CD4-positive, alpha-beta T cell treated with Interleukin-21 for 1 hour (primary cell): ENCODE results near the gene IBA57.
"Not testable (repeated sequence)": the region's sequence is repeated elsewhere in the genome, so short reads cannot be mapped to it uniquely, and the experiment has no call there.

Source experiments
- DNase-seq: peaks from one replicate; pipeline ENCODE4 v3.0.0-alpha.2; 2020

Gene IBA57

GRCh38 chr1:228213917-228214808 lies 48.6 kb downstream of the IBA57 start:
- DNase-seq, result no peak

DNA sequence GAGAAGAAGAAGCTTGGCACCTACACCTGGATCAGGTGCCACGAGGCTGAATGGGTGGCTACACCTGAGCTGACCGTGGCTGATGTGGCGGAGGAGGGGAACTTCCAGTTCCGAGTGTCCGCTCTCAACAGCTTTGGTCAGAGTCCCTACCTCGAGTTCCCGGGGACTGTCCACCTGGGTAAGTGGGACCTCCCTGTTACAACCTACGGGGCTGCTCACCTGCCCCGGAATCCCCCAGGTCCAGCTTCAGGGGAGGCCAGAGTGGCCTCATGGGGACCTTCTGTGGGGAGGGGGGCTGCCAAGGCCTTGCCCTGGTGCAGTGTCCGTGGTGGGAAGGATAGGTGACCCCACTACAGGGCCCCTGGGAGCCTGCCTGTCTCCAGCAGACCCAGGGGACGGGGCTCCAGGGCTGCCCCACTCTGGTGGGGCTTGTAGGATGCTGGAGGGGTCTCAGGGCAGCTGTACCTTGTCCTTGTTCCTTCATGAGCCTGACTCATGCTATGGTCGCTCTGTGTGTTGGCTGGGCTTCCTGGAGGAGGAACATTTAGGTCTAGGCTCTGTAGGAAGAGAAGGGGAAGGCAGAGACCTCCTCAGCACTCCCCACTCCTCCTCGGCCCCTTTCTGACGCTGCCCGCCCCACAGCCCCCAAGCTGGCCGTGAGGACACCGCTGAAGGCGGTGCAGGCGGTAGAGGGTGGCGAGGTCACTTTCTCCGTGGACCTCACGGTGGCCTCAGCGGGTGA lies 49.5 kb downstream of the IBA57 start:
- DNase-seq, result no peak

DNA sequence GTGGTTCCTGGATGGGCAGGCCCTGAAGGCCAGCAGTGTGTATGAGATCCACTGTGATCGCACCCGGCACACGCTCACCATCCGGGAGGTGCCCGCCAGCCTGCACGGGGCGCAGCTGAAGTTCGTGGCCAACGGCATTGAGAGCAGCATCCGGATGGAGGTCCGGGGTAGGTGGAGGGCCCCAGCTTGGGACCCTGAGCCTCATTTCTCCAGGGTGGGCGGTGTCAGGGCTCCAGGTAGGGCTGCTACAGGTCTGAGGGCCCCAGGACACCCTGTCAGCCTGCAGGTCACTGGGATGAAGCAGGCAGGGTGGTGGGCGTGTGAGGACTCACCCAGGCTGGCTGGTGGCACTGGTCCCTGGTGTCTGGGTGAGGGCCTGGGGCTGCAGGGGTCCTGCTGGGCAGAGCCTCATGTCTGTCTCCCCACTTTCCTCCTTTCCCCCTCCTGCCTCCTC lies 50.1 kb downstream of the IBA57 start:
- DNase-seq, result no peak

DNA sequence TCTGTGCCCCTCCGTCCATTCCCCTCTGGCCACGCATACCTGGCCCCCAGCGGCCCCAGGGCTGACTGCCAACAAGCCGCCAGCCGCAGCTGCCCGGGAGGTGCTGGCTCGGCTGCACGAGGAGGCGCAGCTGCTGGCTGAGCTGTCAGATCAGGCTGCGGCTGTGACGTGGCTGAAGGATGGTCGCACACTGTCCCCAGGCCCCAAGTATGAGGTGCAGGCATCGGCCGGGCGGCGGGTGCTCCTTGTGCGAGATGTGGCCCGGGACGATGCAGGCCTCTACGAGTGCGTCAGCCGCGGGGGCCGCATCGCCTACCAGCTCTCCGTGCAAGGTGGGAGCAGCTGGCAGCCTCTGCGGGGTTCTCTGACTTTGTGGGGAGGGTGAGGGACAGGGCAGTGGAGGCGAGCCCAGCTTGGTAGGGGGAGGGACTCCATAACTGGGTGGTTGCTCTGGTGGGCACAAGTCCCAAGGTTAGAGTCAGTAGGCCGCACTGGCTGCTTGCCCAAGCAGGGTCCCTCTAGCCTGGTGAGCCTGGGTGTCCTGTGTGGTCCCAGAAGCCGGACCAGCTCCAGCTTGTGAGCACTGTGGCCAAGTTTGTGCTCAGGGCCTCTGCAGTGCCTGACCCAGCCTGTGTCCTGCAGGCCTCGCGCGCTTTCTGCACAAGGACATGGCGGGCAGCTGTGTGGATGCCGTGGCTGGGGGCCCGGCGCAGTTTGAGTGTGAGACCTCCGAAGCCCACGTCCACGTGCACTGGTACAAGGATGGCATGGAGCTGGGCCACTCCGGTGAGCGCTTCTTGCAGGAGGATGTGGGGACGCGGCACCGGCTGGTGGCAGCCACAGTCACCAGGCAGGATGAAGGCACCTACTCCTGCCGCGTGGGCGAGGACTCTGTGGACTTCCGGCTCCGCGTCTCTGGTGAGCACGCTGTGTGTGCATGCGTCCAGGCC lies 51.0 kb downstream of the IBA57 start:
- no peak for DNase-seq

GRCh38 chr1:228217551-228218344 lies 52.1 kb downstream of the IBA57 start:
- no peak for DNase-seq

DNA sequence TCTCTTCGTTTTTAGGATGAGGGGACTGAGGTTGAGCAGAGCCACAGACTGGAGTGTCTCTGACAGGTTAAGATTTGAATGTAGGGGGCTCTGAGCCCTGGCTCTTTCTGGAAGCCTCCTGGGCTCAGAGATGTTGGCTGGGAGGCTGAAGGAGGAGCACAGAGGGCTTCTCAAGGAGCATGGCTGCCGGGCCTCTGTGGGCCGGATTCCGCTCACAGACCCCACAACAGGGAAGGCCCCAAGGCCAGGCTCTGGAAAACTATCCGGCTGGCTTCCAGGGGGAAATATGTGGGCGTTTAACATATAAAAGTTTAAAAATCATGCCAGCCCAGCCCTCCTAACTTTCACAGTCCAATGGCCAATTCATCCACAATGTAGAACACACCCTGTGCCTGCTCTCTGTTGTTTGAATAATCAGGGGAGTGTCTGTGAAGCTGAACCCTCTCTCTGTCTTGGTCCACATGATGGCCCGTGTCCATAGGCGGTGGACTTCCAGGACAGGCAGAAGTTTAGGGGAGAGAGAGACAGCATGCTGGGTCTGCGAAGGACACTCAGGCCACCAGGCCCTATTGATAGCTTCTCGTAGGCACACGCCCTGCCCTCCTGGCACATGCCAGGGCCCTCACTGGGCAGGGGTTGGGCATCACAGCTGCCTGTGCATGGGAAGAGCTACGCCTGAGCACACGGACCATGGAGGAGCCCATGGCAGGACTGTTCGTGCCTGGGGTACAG lies 53.1 kb downstream of the IBA57 start:
- no peak for DNase-seq

- DNase-seq, result no peak
Measured at GRCh38 chr1:228219245-228219961, 53.8 kb downstream of the IBA57 start.

DNA sequence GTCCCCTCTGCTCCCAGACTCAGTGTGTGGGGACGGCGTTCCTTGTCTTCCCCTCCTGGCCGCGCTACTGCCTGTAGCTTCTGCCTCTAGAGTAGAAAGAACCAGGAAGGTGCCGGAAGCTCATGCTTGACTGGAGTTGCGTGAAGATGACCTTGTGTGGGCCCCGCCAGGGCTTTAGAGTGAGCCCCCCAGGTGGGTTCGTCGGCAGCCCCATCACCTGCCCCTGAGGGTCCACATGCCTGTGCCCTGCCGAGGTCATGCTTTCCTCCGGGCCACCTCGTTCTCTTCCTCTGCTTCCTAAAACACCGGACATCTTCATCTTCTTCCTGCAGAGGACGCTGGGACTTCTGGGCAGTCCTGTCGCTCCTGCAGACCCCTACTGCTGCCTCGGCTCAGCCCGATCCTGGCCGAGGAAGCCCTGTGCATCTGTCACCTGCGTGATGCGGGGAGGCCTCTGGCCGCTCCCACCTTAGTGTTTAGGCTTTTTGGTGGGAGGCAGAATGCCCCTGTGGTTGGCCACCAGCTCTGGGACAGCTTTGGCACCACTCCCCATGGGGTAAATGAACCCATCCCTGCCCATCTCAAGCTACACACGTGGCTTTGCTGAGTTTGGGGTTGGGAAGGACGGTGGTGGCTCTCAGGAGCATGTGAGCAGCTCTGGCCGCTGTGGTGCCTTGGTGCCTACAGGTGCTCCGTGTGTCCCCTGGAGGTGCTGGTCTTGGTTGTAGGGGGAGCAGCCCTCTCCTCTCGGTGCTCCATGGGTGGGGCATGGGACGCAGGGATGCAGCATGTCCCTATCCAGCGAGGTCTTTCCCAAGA lies 54.6 kb downstream of the IBA57 start:
- no peak for DNase-seq

DNA sequence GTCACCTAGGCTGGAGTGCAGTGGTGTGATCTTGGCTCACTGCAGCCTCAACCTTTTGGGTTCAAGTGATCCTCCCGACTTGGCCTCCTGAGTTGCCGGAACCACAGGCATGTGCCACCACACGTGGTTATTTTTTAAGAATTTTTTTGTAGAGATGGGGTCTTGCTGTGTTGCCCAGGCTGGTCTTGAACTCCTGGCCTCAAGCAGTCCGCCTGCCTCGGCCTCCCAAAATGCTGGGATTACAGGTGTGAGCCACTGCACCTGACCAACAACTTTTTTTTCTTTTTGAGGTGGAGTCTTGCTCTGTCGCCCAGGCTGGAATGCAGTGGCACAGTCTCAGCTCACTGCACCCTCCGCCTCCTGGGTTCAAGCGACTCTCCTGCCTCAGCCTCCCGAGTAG lies 55.5 kb downstream of the IBA57 start:
- not testable (repeated sequence) for DNase-seq

DNA sequence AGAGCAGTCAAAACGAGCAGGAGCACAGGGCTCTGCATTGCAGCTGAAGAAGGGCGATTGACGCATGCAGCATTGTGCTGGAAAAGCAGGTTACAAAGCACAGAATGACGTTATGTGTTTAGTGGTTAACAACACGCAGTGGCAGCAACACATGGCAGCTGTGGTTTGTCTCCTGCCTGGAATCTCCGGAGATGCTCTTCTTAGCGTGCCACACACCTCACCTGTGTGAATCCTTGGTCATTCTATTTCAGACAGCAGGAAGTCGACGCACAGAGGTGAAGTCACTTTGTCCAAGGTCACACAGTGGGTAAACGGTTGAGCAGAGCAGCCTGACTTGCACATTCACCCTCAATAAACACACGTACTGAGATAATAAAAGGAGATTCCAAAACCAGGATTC lies 56.9 kb downstream of the IBA57 start:
- DNase-seq, result no peak

DNA sequence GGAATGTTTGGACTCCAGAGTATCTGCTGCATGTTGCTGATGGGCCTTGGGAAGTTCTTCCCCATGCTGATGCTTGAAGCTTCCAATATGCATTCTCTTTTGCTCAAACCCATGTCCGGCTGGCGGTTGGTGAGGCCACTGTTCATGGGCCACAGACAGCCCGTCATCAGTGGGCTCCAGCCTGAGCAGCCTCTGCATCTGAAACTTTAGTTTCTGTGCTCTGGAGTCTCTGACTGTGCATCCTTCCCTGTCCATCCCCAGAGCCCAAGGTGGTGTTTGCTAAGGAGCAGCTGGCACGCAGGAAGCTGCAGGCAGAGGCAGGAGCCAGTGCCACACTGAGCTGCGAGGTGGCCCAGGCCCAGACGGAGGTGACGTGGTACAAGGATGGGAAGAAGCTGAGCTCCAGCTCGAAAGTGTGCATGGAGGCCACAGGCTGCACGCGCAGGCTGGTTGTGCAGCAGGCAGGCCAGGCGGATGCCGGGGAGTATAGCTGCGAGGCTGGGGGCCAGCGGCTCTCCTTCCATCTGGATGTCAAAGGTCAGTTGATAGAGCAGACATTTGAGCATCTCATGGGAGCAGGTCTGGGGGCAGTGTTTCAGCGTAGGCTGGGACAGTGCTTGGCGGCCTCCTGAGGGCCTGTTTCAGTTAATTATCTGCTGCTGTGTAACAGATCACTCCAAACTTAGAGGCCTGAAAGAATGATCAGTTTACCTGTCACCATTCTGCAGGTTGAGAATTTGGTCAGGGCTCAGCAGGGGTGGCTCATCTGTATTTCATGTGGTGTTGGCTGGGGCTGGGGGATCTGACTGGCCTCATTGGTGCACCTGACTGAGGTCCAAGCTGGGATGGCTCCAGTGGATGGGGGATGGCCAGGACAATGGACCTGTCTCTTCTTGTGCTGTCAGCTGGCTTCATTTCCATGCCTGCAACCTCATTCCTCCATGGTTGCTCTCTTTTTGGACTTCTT lies 58.9 kb downstream of the IBA57 start:
- DNase-seq, result no peak

DNA sequence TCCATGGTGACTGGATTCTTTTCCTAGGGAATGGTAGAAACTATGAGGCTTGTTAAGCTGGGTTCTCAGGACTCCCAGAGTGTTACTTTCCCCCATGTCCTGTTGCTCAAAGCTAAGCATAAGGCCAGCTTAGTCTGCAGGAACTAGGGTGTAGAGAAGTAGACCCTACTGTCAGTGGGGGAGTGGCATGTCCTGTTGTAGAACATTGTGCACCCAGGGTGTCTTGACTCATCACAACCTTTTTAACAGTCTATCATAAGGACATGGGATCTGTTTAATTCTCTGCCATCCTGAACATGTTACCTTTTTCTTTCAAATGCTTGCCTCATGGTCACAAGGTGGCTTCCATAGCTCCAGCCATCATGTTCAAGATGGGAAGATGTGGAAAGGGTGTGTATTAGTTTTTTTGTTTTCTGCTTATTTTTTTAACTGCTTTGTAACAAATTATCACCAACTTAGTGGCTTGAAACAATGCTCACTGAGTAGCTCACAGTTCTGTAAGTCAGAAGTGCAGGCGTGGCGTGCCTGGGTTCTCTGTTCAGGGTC lies 59.6 kb downstream of the IBA57 start:
- DNase-seq, result no peak

- no peak for DNase-seq
Measured at GRCh38 chr1:228225740-228226139, 60.1 kb downstream of the IBA57 start.

DNA sequence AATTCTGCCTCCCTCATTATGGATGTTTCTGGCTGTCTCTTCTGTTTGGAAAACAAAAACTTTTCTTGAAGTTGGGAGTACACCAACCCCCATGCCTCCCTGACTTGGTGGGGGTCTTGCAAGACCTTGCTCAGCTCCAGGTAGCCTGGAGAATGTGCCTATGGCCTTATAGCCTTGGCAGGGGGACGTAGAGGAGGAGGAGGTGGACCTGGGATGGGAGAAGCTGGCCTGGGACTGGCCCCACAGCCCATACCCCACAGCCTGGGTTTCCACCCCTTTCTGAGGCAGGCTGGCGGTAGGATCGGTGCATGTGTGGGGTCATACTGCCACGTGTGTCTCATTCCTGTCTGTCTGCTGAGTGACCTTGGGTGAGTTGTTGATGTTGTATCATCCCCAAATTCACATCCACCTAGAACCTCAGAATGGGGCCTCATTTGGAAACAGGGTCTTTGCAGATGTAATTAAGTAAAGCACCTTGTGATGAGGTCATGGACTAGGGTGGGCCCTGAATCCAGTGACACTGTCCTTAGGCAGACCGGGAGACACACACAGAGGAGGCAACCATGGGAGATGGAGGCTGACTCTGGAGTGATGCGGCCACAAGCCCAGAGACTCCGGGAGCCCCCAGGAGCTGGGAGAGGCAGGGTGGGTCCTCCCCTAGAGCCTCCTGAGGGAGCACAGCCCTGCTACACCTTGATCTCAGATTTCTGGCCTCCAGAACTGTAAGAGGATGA lies 60.7 kb downstream of the IBA57 start:
- no peak for DNase-seq

DNA sequence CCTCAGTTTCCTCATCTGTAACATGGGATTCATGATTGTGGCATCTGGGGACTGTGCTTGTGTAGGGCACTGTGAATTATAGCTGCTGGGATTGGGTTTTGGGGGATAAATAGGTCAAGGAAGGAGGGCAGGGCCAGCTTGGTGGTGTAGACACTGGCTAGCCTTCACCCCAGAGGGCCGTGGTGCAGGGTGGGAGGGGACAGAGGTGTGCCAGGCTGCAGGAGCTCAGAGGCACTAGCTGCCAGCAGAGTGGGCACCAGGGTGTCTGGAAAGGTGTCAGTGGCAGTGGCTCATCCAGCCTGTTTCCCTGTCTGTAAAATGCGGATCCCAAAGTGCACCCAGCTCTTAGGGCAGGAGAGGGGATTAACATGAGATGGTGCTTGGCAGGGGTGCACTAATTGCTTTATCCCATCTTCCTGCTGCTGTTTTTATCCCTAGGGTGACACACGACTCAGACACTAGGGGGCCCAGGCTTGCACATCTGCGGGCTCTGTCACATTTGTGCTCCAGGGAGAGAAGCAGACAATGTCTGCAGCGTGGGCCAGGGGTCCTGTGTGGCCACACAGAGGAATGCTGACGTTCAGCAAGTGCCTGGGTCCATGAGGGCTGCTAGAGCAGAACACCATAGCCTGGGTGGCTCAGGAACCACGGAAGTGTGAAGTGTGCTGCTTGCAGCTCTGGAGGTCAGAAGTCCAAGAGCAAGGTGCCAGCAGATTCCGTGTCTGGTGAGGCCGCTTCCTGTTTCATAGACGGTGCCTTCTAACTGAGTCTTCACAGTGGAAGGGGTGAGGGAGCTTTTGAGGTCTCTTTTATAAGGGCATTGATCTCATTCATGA lies 61.6 kb downstream of the IBA57 start:
- DNase-seq, result no peak

DNA sequence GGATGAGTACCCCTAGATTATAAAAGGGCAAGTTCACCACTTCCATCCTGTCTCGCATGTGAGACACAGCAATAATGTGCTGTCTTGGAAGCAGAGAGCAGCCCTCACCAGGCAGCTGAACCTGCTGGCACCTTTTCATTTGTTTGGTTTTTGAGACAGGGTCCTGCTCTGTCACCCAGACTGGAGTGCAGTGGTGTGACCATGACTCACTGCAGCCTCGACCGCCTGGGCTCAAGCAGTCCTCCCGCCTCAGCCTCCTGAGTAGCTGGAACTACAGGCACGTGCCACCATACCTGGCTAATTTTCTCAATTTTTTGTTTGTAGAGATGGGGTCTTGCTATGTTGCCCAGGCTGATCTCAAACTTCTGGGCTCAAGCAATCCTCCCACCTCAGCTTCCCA lies 62.5 kb downstream of the IBA57 start:
- not testable (repeated sequence) for DNase-seq
